A673 (cell line): Measurements from ENCODE around the gene SLX1A. TPM values are rescaled to one million over a fixed set of nuclear protein-coding genes. Genes with fewer than 3 reads are reported as not detected.

Experiments used
- BruUV-seq: library from RNA; stranded (reverse); fragments of 400-500 nt; replicated peaks from 2 replicates; lab custom pipeline; 2021; lab: Mats Ljungman, UMichigan
- CTCF ChIA-PET: fragments of 300-600 bp; sonication (Branson Sonifier 250); formaldehyde crosslinking; loops from one replicate; lab custom pipeline; 2022; ENCODE audit warnings: antibody characterized with exemption; lab: Charles Lee
- POLR2A ChIA-PET: fragments of 300-600 bp; sonication (Branson Sonifier 250); formaldehyde crosslinking; loops from one replicate; lab custom pipeline; 2022; ENCODE audit warnings: antibody characterized with exemption; ENCODE audit not compliant: low non-redundant PET; lab: Charles Lee
- DNase-seq: peaks from one replicate; pipeline ENCODE4 v3.0.0-alpha.2; 2015; ENCODE audit warnings: low spot score
- H3K27ac ChIP-seq: fragments of 200-600 bp; sonication (generic); 2 replicates; pipeline ENCODE4 v1.5.1; 2016; ENCODE audit warnings: mixed run types, low read depth, mild to moderate bottlenecking, mixed read lengths, antibody characterized with exemption, low read length; ENCODE audit not compliant: poor library complexity, severe bottlenecking
- H3K27me3 ChIP-seq: fragments of 200-600 bp; sonication (generic); replicated peaks from 2 replicates; pipeline ENCODE4 v1.6.1; 2017; ENCODE audit warnings: mixed run types, low read depth, mild to moderate bottlenecking, mixed read lengths, antibody characterized with exemption, low read length; ENCODE audit not compliant: insufficient read depth, poor library complexity
- H3K36me3 ChIP-seq: fragments of 200-600 bp; sonication (generic); 2 replicates; pipeline ENCODE4 v1.6.1; 2016; ENCODE audit warnings: mixed run types, mild to moderate bottlenecking, mixed read lengths, antibody characterized with exemption, low read length; ENCODE audit not compliant: insufficient read depth, poor library complexity, severe bottlenecking
- H3K4me1 ChIP-seq: fragments of 200-600 bp; sonication (generic); 2 replicates; pipeline ENCODE4 v1.6.1; 2017; ENCODE audit warnings: mixed run types, mild to moderate bottlenecking, mixed read lengths, antibody characterized with exemption, low read length; ENCODE audit not compliant: insufficient read depth, poor library complexity, severe bottlenecking
- H3K4me3 ChIP-seq: fragments of 200-600 bp; sonication (generic); 2 replicates; pipeline ENCODE4 v1.5.1; 2016; ENCODE audit warnings: low read depth, mixed run types, mild to moderate bottlenecking, mixed read lengths, low read length; ENCODE audit not compliant: poor library complexity, severe bottlenecking
- H3K9me3 ChIP-seq: fragments of 200-600 bp; sonication (generic); 2 replicates; pipeline ENCODE4 v1.6.1; 2016; ENCODE audit warnings: mixed run types, low read depth, mild to moderate bottlenecking, mixed read lengths, antibody characterized with exemption, low read length; ENCODE audit not compliant: poor library complexity, severe bottlenecking
- EZH2 ChIP-seq: fragments of 200-600 bp; sonication (generic); IDR thresholded peaks from 2 replicates; pipeline ENCODE4 v1.6.1; 2017; ENCODE audit warnings: borderline replicate concordance, low read depth, mild to moderate bottlenecking, mixed read lengths, antibody characterized with exemption, low read length; ENCODE audit not compliant: poor library complexity, severe bottlenecking
- intact Hi-C: fragments of 100-400 bp; cut with micrococcal nuclease; formaldehyde crosslinking; loops from one replicate; pipeline ENCODE4 v1.10.0; 2022; ENCODE audit not compliant: unreplicated experiment
- total RNA-seq: library from RNA; stranded (reverse); gene quantifications from 2 replicates; pipeline ENCODE4 v1.2.3, GENCODE V29; 2021
- TF ChIP-seq, protein P1 (sequence below): fragments of 300-800, 200-600 bp; sonication (generic); conservative IDR thresholded peaks from 2 replicates; pipeline ENCODE4 v1.5.1; 2017; ENCODE audit warnings: low read depth, mild to moderate bottlenecking, antibody characterized with exemption, low read length, moderate library complexity, mixed read lengths

The SLX1A gene
- total RNA-seq, 1 experiment from 2014 or later = 15.5 TPM

DNA sequence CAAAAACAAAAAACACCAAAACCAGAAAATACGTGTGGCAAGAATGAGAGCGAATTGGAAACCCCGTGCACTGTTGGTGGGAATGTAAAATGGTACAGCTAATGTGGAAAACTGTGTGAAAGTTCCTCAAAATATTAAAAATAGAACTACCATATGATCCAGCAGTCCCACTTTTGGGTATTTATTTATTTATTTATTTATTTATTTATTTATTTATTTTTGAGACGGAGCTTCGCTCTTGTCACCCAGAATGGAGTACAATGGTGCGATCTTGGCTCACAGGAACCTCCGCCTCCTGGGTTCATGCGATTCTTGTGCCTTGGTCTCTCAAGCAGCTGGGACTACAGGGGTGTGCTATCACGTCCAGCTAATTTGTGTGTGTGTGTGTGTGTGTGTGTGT lies 41.2 kb upstream of the SLX1A start:
- Histone ChIP-seq H3K27ac (no peak overlapping the region), H3K9me3 (peaks cover 4% of the 10 kb centered on the region), H3K4me3 (no peak overlapping the region), H3K4me1 (peaks cover 4% of the 10 kb centered on the region), H3K27me3 (no peaks in the 10 kb centered on the region), H3K36me3 (no peaks in the 10 kb centered on the region)
- intact Hi-C loops = no loop called here
- ChIA-PET POLR2A (no interaction called here), CTCF (no interaction called here)
- TF ChIP-seq, protein P1, sequence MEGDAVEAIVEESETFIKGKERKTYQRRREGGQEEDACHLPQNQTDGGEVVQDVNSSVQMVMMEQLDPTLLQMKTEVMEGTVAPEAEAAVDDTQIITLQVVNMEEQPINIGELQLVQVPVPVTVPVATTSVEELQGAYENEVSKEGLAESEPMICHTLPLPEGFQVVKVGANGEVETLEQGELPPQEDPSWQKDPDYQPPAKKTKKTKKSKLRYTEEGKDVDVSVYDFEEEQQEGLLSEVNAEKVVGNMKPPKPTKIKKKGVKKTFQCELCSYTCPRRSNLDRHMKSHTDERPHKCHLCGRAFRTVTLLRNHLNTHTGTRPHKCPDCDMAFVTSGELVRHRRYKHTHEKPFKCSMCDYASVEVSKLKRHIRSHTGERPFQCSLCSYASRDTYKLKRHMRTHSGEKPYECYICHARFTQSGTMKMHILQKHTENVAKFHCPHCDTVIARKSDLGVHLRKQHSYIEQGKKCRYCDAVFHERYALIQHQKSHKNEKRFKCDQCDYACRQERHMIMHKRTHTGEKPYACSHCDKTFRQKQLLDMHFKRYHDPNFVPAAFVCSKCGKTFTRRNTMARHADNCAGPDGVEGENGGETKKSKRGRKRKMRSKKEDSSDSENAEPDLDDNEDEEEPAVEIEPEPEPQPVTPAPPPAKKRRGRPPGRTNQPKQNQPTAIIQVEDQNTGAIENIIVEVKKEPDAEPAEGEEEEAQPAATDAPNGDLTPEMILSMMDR = no peak
- TF ChIP-seq EZH2 = no peak
- BruUV-seq = no TSS peak
- DNase-seq = no peak

DNA sequence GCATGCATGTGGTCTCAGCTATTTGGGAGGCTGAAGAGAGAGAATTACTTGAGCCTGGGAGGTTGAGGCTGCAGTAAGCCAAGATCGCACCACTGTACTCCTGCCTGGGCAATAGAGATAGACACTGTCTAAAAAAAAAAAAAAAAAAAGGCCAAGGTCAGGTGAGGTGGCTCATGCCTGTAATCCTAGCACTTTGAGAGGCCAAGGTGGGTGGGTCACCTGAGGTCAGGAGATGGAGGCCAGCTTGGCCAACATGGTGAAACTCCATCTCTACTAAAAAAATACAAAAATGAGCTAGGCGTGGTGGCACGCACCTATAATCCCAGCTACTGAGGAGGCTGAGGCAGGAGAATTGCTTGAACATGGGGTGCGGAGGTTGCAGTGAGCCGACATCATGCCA lies 38.5 kb upstream of the SLX1A start:
- Histone ChIP-seq H3K27me3 (no peaks in the 10 kb centered on the region), H3K27ac (no peak overlapping the region), H3K4me1 (no peaks in the 10 kb centered on the region), H3K4me3 (no peak overlapping the region), H3K36me3 (no peaks in the 10 kb centered on the region), H3K9me3 (peaks cover 4% of the 10 kb centered on the region)
- no peak for DNase-seq
- ChIA-PET POLR2A (no interaction called here), CTCF (no interaction called here)
- no TSS peak for BruUV-seq
- intact Hi-C loops = no loop called here
- TF ChIP-seq, protein P1 = no peak
- TF ChIP-seq EZH2 = no peak

DNA sequence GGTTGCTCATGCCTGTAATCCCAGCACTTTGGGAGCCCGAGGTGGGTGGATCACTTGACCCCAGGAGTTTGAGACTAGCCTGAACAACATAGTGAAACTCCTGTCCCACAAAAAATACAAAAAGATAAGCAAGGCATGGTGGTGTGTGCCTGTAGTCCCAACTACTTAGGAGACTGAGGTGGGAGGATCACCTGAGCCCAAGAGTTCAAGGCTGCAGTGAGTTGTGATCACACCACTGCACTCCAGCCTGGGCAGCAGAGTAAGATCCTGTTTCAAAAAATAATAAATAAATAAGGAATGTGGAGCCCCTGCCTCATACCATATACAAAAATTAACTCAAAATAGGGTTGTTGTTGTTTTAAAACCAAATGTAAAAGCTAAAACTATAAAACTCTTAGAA lies 36.5 kb upstream of the SLX1A start:
- Histone ChIP-seq H3K4me3 (no peak overlapping the region), H3K4me1 (no peaks in the 10 kb centered on the region), H3K9me3 (peaks cover 4% of the 10 kb centered on the region), H3K27ac (no peak overlapping the region), H3K36me3 (no peaks in the 10 kb centered on the region), H3K27me3 (no peaks in the 10 kb centered on the region)
- TF ChIP-seq, protein P1 = no peak
- TF ChIP-seq EZH2 = no peak
- intact Hi-C loops = no loop called here
- ChIA-PET POLR2A (no interaction called here), CTCF (no interaction called here)
- DNase-seq = no peak
- no TSS peak for BruUV-seq
